ENCODE results near the gene MISP. TPM values are rescaled to one million over a fixed set of nuclear protein-coding genes. Genes with fewer than 3 reads are reported as not detected.

Gene MISP
- total RNA-seq, 2 experiments from 2014 or later = not detected

- Histone ChIP-seq H3K36me3 (ENCODE audit: insufficient read depth, low read length) (no peaks in the 10 kb centered on the region), H3K27me3 (ENCODE audit: control insufficient read depth in 1 of 2, insufficient read depth in 2 of 2, low read length in 2 of 2) (peaks cover 19 to 20% of the 10 kb centered on the region in 2 experiments), H3K9me3 (ENCODE audit: control insufficient read depth in 1 of 2, insufficient read depth in 1 of 2, low read length in 2 of 2) (peaks cover 0 to 35% of the 10 kb centered on the region in 2 experiments), H3K4me1 (ENCODE audit: insufficient read depth, low read length) (peaks cover 3% of the 10 kb centered on the region), H3K27ac (ENCODE audit: low read depth in 1 of 2, low read length in 2 of 2) (no peak overlapping the region), H3K4me3 (ENCODE audit: low read length) (no peak overlapping the region)
- H3K36me3 Mint-ChIP-seq (ENCODE audit: low read depth) = no peaks in the 10 kb centered on the region
- H3K9me3 Mint-ChIP-seq = no peaks in the 10 kb centered on the region
- TF ChIP-seq, protein P1, sequence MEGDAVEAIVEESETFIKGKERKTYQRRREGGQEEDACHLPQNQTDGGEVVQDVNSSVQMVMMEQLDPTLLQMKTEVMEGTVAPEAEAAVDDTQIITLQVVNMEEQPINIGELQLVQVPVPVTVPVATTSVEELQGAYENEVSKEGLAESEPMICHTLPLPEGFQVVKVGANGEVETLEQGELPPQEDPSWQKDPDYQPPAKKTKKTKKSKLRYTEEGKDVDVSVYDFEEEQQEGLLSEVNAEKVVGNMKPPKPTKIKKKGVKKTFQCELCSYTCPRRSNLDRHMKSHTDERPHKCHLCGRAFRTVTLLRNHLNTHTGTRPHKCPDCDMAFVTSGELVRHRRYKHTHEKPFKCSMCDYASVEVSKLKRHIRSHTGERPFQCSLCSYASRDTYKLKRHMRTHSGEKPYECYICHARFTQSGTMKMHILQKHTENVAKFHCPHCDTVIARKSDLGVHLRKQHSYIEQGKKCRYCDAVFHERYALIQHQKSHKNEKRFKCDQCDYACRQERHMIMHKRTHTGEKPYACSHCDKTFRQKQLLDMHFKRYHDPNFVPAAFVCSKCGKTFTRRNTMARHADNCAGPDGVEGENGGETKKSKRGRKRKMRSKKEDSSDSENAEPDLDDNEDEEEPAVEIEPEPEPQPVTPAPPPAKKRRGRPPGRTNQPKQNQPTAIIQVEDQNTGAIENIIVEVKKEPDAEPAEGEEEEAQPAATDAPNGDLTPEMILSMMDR (IDR thresholded peaks at IDR 0.05) = no peak
- POLR2A ChIA-PET = no interaction called here
- CTCF ChIA-PET = no interaction called here
- H3K4me3 Mint-ChIP-seq = no peak overlapping the region
- DNase-seq (no peak), ATAC-seq (ENCODE audit: poor library complexity) (no peak)
- no peak overlapping the region for H3K27ac Mint-ChIP-seq
- no peaks in the 10 kb centered on the region for H3K4me1 Mint-ChIP-seq (ENCODE audit: low read depth)
- intact Hi-C loops (cut with DNase I, micrococcal nuclease) = no loop called here
- peaks cover 37% of the 10 kb centered on the region for H3K27me3 Mint-ChIP-seq
These were observed 30.4 kb upstream of the MISP start for GRCh38 chr19:720345-721160.

DNA sequence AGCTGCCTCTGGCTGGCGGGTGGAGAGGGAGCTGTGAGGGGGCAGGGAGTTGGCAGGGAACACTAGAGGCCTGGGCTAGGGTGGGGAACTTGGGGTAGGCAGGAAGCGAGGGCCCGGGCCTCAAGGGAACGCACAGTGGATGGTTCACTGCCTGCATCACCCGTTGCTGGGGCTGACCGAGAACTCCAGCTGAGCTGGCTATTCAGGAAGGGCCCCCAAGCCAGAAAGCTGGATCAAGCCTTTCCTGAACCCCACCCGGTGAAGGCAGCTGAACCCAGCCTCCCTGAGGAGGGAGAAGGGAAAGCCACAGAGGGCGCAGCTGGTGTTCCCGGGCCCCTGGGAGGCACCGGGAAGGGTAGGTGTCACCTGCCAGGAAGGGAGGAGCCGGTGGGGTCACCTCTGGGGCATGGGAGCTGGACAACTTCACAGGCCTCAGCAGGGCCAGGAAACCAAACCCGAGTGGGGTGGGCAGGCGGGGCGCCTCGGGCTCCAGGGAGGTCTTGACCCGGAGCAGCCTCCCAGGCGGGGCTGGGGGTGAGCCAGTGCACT is 28.3 kb upstream of the MISP start:
- intact Hi-C loops (cut with DNase I, micrococcal nuclease) = no loop called here
- POLR2A ChIA-PET = no interaction called here
- H3K9me3 ChIP-seq (ENCODE audit: control insufficient read depth in 1 of 2, insufficient read depth in 1 of 2, low read length in 2 of 2) = peaks cover 0 to 25% of the 10 kb centered on the region in 2 experiments
- no peak for DNase-seq
- H3K36me3 ChIP-seq (ENCODE audit: insufficient read depth, low read length) = no peaks in the 10 kb centered on the region
- no peak for ATAC-seq (ENCODE audit: poor library complexity)
- peaks cover 36% of the 10 kb centered on the region for H3K27me3 Mint-ChIP-seq
- H3K4me3 Mint-ChIP-seq = no peak overlapping the region
- peaks cover 19 to 20% of the 10 kb centered on the region in 2 experiments for H3K27me3 ChIP-seq (ENCODE audit: control insufficient read depth in 1 of 2, insufficient read depth in 2 of 2, low read length in 2 of 2)
- H3K4me1 ChIP-seq (ENCODE audit: insufficient read depth, low read length) = peaks cover 3% of the 10 kb centered on the region
- H3K9me3 Mint-ChIP-seq = no peaks in the 10 kb centered on the region
- H3K4me1 Mint-ChIP-seq (ENCODE audit: low read depth) = no peaks in the 10 kb centered on the region
- H3K27ac Mint-ChIP-seq = no peak overlapping the region
- TF ChIP-seq, protein P1 (IDR thresholded peaks at IDR 0.05) = no peak
- CTCF ChIA-PET = no interaction called here
- H3K36me3 Mint-ChIP-seq (ENCODE audit: low read depth) = no peaks in the 10 kb centered on the region
- H3K27ac ChIP-seq (ENCODE audit: low read depth in 1 of 2, low read length in 2 of 2) = no peak overlapping the region
- H3K4me3 ChIP-seq (ENCODE audit: low read length) = no peak overlapping the region

DNA sequence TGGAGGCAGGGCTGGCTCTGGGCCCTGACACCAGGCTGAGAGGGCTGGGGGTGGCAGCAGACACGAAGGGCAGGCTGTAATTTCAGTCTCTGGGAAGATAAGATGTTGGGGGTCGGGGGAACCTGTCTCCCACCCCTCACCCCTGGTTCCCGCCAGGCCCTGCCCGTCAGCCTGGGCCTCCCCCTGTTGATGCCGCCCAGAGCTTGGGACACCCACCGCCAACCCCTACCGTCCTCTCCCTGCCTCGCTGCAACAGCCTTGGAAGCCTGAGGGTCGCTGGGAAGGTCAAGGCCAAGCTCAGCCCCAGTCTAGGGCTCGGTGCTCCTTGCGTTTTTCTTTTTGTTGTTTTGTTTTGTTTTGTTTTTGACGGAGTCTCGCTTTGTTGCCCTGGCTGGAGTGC is 27.7 kb upstream of the MISP start:
- TF ChIP-seq, protein P1 (IDR thresholded peaks at IDR 0.05) = no peak
- peaks cover 0 to 24% of the 10 kb centered on the region in 2 experiments for H3K9me3 ChIP-seq (ENCODE audit: control insufficient read depth in 1 of 2, insufficient read depth in 1 of 2, low read length in 2 of 2)
- Mint-ChIP-seq H3K4me3 (no peak overlapping the region), H3K9me3 (no peaks in the 10 kb centered on the region), H3K27ac (no peak overlapping the region), H3K27me3 (peaks cover 31% of the 10 kb centered on the region), H3K4me1 (ENCODE audit: low read depth) (no peaks in the 10 kb centered on the region), H3K36me3 (ENCODE audit: low read depth) (no peaks in the 10 kb centered on the region)
- peaks cover 3% of the 10 kb centered on the region for H3K4me1 ChIP-seq (ENCODE audit: insufficient read depth, low read length)
- H3K4me3 ChIP-seq (ENCODE audit: low read length) = no peak overlapping the region
- intact Hi-C loops (cut with DNase I, micrococcal nuclease) = no loop called here
- ChIA-PET POLR2A (no interaction called here), CTCF (no interaction called here)
- no peak for ATAC-seq (ENCODE audit: poor library complexity)
- H3K27me3 ChIP-seq (ENCODE audit: control insufficient read depth in 1 of 2, insufficient read depth in 2 of 2, low read length in 2 of 2) = peaks cover 19 to 20% of the 10 kb centered on the region in 2 experiments
- no peak overlapping the region for H3K27ac ChIP-seq (ENCODE audit: low read depth in 1 of 2, low read length in 2 of 2)
- DNase-seq = no peak
- H3K36me3 ChIP-seq (ENCODE audit: insufficient read depth, low read length) = no peaks in the 10 kb centered on the region

All from CD4-positive, alpha-beta T cell (primary cell).